K562 (cell line): ENCODE measurements around the gene SOHLH2. TPM values are rescaled to one million over a fixed set of nuclear protein-coding genes. Genes with fewer than 3 reads are reported as not detected.

Source experiments
- ATAC-seq: fragments of 200-7000 bp; cut with Tn5 transposase; 3 replicates; pipeline ENCODE4 v1.9.1; 2020; ENCODE audit warnings: moderate library complexity
- BruUV-seq: library from RNA; stranded (reverse); fragments of 400-500 nt; replicated peaks from 2 replicates; lab custom pipeline; 2021; lab: Mats Ljungman, UMichigan
- CTCF ChIA-PET: fragments of 300-600 bp; formaldehyde crosslinking; extraction: SDS; loops from one replicate; lab custom pipeline; 2021; ENCODE audit warnings: low intra/inter-chr PET ratio; lab: Yijun Ruan, JAX
- POLR2A ChIA-PET: fragments of 300-600, 350-650 bp; sonication (Branson Sonifier 250); formaldehyde crosslinking; extraction: SDS; loops from one replicate; lab custom pipeline; 2021; ENCODE audit warnings: antibody characterized with exemption, inconsistent platforms; lab: Yijun Ruan, JAX
- DNase-seq, 4 experiments: peaks; one replicate each; pipeline versions ENCODE4 v3.0.0 to v3.0.0-alpha.2; 2011 to 2018; ENCODE audit warnings: low spot score in 3 of 4, mixed read lengths in 3 of 4; ENCODE audit errors: extremely low read depth in 1 of 4
- FAIRE-seq: peaks from 2 replicates; lab custom pipeline; 2011; peaks lifted over from hg19 to GRCh38; lab: Jason Lieb, UNC
- H2AFZ ChIP-seq: 2 replicates; pipeline ENCODE4 v1.6.0; 2011; ENCODE audit warnings: low read depth, low read length, control low read depth, inconsistent platforms
- H3K27ac ChIP-seq: fragments of 200-600 bp; 3 replicates; pipeline ENCODE4 v1.8.0; 2011; ENCODE audit warnings: low read depth, mild to moderate bottlenecking, control low read depth, inconsistent platforms, low read length, moderate library complexity, mixed read lengths; ENCODE audit errors: extremely low read depth
- H3K27me3 ChIP-seq, 2 experiments: fragments of 300-600 bp in 1 of 2; 2 replicates in 1 of 2; 3 replicates in 1 of 2; pipeline versions ENCODE4 v1.6.0 to v1.8.0; 2011; ENCODE audit warnings: inconsistent platforms in 2 of 2, low read length in 2 of 2, mild to moderate bottlenecking in 1 of 2, mixed read lengths in 1 of 2, moderate library complexity in 1 of 2; ENCODE audit not compliant: control insufficient read depth in 2 of 2, insufficient read depth in 2 of 2
- H3K36me3 ChIP-seq: fragments of 300-600 bp; 3 replicates; pipeline ENCODE4 v1.8.0; 2011; ENCODE audit warnings: mild to moderate bottlenecking, low read length, inconsistent platforms; ENCODE audit not compliant: control insufficient read depth, insufficient read depth
- H3K4me1 ChIP-seq, 2 experiments: fragments of 200-600 bp in 1 of 2; replicated peaks in 1 of 2; 2 replicates in 1 of 2; 3 replicates in 1 of 2; pipeline versions ENCODE4 v1.5.1 to v1.8.0; 2011; ENCODE audit warnings: inconsistent platforms in 2 of 2, low read length in 2 of 2, mild to moderate bottlenecking in 1 of 2, mixed read lengths in 1 of 2, moderate library complexity in 1 of 2; ENCODE audit not compliant: control insufficient read depth in 2 of 2, insufficient read depth in 2 of 2
- H3K4me2 ChIP-seq: 2 replicates; pipeline ENCODE4 v1.6.1; 2011; ENCODE audit warnings: low read length, control low read depth, inconsistent platforms, mixed read lengths; ENCODE audit not compliant: insufficient read depth
- H3K4me3 ChIP-seq: fragments of 200-600 bp; sonication (generic), shearing (Covaris generic); 2 replicates; pipeline ENCODE4 v1.5.1; 2016; ENCODE audit warnings: control low read depth, inconsistent platforms
- H3K79me2 ChIP-seq: fragments of 200-600 bp; 3 replicates; pipeline ENCODE4 v1.8.0; 2011; ENCODE audit warnings: low read length, inconsistent platforms; ENCODE audit not compliant: control insufficient read depth, insufficient read depth
- H3K9ac ChIP-seq, 2 experiments: 2 replicates each; pipeline versions ENCODE4 v1.6.0 to v1.6.1; 2011; ENCODE audit warnings: low read depth in 2 of 2, low read length in 2 of 2, control low read depth in 1 of 2, inconsistent platforms in 1 of 2, mild to moderate bottlenecking in 1 of 2, mixed read lengths in 1 of 2; ENCODE audit not compliant: insufficient read depth in 1 of 2
- H3K9me1 ChIP-seq: one replicate; pipeline ENCODE4 v1.6.0; 2011; ENCODE audit warnings: inconsistent platforms, mild to moderate bottlenecking, low read length, moderate library complexity; ENCODE audit not compliant: control insufficient read depth, insufficient read depth
- H3K9me3 ChIP-seq: replicated peaks from 2 replicates; pipeline ENCODE4 v1.5.1; 2011; ENCODE audit warnings: low read depth, low read length, inconsistent platforms; ENCODE audit not compliant: control insufficient read depth, insufficient read depth
- H4K20me1 ChIP-seq: replicated peaks from 2 replicates; pipeline ENCODE4 v1.6.1; 2011; ENCODE audit warnings: low read length, inconsistent platforms, mixed read lengths; ENCODE audit not compliant: control insufficient read depth, insufficient read depth
- ATF1 ChIP-seq, 2 experiments: fragments of 450-650 bp in 1 of 2; IDR thresholded peaks; 2 replicates each; pipeline ENCODE4 v1.6.1; 2016; ENCODE audit warnings: missing compliant biosample characterization in 1 of 2, missing genetic modification characterization in 1 of 2
- CC2D1A ChIP-seq: fragments of 450-650 bp; IDR thresholded peaks from 2 replicates; pipeline ENCODE4 v1.6.1; 2017; ENCODE audit warnings: mild to moderate bottlenecking
- KDM2B ChIP-seq: fragments of 250-450 bp; sonication (Bioruptor Pico); IDR thresholded peaks from 2 replicates; pipeline ENCODE4 v1.8.0; 2021; ENCODE audit warnings: mild to moderate bottlenecking, moderate library complexity
- NBN ChIP-seq: fragments of 450-650 bp; IDR thresholded peaks from 2 replicates; pipeline ENCODE4 v1.6.1; 2016; ENCODE audit warnings: low read depth, mild to moderate bottlenecking
- ZFX ChIP-seq: sonication (generic); formaldehyde crosslinking; IDR thresholded peaks from 2 replicates; pipeline ENCODE4 v1.8.0; 2022; ENCODE audit warnings: mild to moderate bottlenecking, missing genetic modification reagents, moderate library complexity
- ZNF175 ChIP-seq: fragments of 200-800 bp; sonication (Bioruptor generic); IDR thresholded peaks from 2 replicates; pipeline ENCODE4 v1.6.1; 2016; ENCODE audit warnings: low read depth, mild to moderate bottlenecking, missing genetic modification characterization, missing compliant biosample characterization
- ZNF324 ChIP-seq: fragments of 250-450 bp; sonication (Bioruptor Pico); IDR thresholded peaks from 2 replicates; pipeline ENCODE4 v1.4.0; 2020; ENCODE audit warnings: mild to moderate bottlenecking
- ZNF57 ChIP-seq: fragments of 450-650 bp; formaldehyde crosslinking; IDR thresholded peaks from 2 replicates; pipeline ENCODE4 v1.4.0; 2020; ENCODE audit warnings: mild to moderate bottlenecking, moderate library complexity
- WGBS: fragments of 100-300 bp; shearing (Covaris generic); methylation state at CpG from one replicate; pipeline ENCODE4 v1.1.6; 2016; ENCODE audit warnings: low coverage, mixed read lengths; ENCODE audit not compliant: insufficient coverage; ENCODE audit errors: missing lambda C conversion rate; 5-methylcytosine and 5-hydroxymethylcytosine counted together
- in situ Hi-C: fragments of 300-500 bp; cut with MboI; formaldehyde crosslinking; loops from 4 replicates; pipeline ENCODE4 v1.15.0; 2018; ENCODE audit warnings: inconsistent platforms, mixed read lengths
- intact Hi-C: fragments of 100-400 bp; cut with micrococcal nuclease; formaldehyde crosslinking; loops from 2 replicates; pipeline ENCODE4 v1.14.2; 2022
- polyA plus RNA-seq, 8 experiments: library from polyadenylated mRNA; depleted of rRNA in 4 of 8; stranded (reverse) in 5 of 8; unstranded in 3 of 8; fragments of >200 nt; fragmentation: Nextera tagmentation in 2 of 8; fragmentation: Illumina TruSeq in 1 of 8; extraction: Ambion mirVana in 2 of 8; extraction: Trizol in 1 of 8; gene quantifications; 2 replicates each; pipeline versions ENCODE4 v1.2.1 to v1.2.3, GENCODE V29; 2011 to 2014; ENCODE audit warnings: inconsistent platforms in 1 of 8, missing spikeins in 1 of 8
- total RNA-seq, 7 experiments: library from RNA; depleted of rRNA in 6 of 7; stranded (reverse); fragments of >200 nt in 6 of 7; fragmentation: Illumina TruSeq in 2 of 7; extraction: Trizol in 2 of 7; gene quantifications; 2 replicates each; pipeline versions ENCODE4 v1.2.1 to v1.2.3, GENCODE V29; 2011 to 2021; ENCODE audit warnings: low replicate concordance in 1 of 7
- TF ChIP-seq, protein P1 (sequence below): fragments of 450-650 bp; IDR thresholded peaks from 2 replicates; pipeline ENCODE4 v1.7.0; 2016; ENCODE audit warnings: borderline replicate concordance
- TF ChIP-seq, protein P2 (sequence below), 3 experiments: fragments of 200-800 bp in 1 of 3; fragments of 250-450 bp in 1 of 3; fragments of 450-650 bp in 1 of 3; sonication (Bioruptor Pico) in 1 of 3; sonication (Bioruptor generic) in 1 of 3; formaldehyde crosslinking in 1 of 3; IDR thresholded peaks; 2 replicates each; pipeline versions ENCODE4 v1.6.1 to v1.8.0; 2016 to 2022; ENCODE audit warnings: mild to moderate bottlenecking in 2 of 3, missing genetic modification characterization in 2 of 3, missing compliant biosample characterization in 1 of 3, moderate library complexity in 1 of 3
- TF ChIP-seq, protein P3 (sequence below): sonication (generic); formaldehyde crosslinking; IDR thresholded peaks from 2 replicates; pipeline ENCODE4 v1.8.0; 2022; ENCODE audit warnings: missing genetic modification reagents, mild to moderate bottlenecking, borderline replicate concordance
- TF ChIP-seq, protein P4 (sequence below): sonication (generic); formaldehyde crosslinking; IDR thresholded peaks from 2 replicates; pipeline ENCODE4 v1.9.0; 2022; ENCODE audit warnings: mild to moderate bottlenecking, missing genetic modification reagents

SOHLH2 gene
- total and polyA plus RNA-seq, 9 of the 15 experiments (the other 6 are each of a cell fraction or from before 2014, with no cell fraction given): 10.3 to 26.7 (median 17.0) TPM

DNA sequence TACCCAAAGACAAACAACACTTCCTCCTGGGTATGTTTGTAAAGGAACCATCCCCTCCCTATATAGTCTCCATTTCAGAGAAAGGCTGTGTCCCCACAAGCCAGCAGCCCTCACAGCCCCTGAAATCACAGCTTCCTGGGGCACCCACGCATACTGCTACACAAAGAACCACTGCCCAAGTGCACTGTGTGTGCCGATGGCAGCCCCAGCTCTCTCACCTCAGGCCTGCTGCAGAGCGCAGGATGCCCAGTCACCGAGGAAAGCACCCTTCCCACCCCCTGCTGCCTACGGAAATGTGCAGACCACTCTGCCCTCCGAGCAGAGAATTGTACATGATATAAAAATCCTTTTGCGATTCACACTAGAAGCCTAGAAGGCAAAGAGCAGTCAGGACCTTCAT is 39.4 kb downstream of the SOHLH2 start:
- Histone ChIP-seq H3K9ac (no peak overlapping the region), H3K4me1 (no peaks in the 10 kb centered on the region), H3K4me2 (no peak overlapping the region), H3K36me3 (peaks cover 2% of the 10 kb centered on the region; the same call in 2 of the 3 replicates)
- in situ Hi-C loops: no loop called here
- TF ChIP-seq CC2D1A (no peak), ZFX (no peak), ZNF324 (CRISPR knock-in tag) (no peak), NBN (no peak), KDM2B (CRISPR knock-in tag) (no peak), ZNF57 (CRISPR knock-in tag) (no peak), ZNF175 (CRISPR knock-in tag) (no peak), ATF1 (CRISPR knock-in tag; IDR thresholded peaks at IDR 0.05) (no peak), ATF1 (tag; IDR thresholded peaks at IDR 0.05) (no peak)
- TF ChIP-seq, protein P1, sequence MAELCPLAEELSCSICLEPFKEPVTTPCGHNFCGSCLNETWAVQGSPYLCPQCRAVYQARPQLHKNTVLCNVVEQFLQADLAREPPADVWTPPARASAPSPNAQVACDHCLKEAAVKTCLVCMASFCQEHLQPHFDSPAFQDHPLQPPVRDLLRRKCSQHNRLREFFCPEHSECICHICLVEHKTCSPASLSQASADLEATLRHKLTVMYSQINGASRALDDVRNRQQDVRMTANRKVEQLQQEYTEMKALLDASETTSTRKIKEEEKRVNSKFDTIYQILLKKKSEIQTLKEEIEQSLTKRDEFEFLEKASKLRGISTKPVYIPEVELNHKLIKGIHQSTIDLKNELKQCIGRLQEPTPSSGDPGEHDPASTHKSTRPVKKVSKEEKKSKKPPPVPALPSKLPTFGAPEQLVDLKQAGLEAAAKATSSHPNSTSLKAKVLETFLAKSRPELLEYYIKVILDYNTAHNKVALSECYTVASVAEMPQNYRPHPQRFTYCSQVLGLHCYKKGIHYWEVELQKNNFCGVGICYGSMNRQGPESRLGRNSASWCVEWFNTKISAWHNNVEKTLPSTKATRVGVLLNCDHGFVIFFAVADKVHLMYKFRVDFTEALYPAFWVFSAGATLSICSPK: no peak
- TF ChIP-seq, protein P2, sequence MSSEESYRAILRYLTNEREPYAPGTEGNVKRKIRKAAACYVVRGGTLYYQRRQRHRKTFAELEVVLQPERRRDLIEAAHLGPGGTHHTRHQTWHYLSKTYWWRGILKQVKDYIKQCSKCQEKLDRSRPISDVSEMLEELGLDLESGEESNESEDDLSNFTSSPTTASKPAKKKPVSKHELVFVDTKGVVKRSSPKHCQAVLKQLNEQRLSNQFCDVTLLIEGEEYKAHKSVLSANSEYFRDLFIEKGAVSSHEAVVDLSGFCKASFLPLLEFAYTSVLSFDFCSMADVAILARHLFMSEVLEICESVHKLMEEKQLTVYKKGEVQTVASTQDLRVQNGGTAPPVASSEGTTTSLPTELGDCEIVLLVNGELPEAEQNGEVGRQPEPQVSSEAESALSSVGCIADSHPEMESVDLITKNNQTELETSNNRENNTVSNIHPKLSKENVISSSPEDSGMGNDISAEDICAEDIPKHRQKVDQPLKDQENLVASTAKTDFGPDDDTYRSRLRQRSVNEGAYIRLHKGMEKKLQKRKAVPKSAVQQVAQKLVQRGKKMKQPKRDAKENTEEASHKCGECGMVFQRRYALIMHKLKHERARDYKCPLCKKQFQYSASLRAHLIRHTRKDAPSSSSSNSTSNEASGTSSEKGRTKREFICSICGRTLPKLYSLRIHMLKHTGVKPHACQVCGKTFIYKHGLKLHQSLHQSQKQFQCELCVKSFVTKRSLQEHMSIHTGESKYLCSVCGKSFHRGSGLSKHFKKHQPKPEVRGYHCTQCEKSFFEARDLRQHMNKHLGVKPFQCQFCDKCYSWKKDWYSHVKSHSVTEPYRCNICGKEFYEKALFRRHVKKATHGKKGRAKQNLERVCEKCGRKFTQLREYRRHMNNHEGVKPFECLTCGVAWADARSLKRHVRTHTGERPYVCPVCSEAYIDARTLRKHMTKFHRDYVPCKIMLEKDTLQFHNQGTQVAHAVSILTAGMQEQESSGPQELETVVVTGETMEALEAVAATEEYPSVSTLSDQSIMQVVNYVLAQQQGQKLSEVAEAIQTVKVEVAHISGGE (CRISPR knock-in tag; IDR thresholded peaks at IDR 0.05): no peak
- TF ChIP-seq, protein P3, sequence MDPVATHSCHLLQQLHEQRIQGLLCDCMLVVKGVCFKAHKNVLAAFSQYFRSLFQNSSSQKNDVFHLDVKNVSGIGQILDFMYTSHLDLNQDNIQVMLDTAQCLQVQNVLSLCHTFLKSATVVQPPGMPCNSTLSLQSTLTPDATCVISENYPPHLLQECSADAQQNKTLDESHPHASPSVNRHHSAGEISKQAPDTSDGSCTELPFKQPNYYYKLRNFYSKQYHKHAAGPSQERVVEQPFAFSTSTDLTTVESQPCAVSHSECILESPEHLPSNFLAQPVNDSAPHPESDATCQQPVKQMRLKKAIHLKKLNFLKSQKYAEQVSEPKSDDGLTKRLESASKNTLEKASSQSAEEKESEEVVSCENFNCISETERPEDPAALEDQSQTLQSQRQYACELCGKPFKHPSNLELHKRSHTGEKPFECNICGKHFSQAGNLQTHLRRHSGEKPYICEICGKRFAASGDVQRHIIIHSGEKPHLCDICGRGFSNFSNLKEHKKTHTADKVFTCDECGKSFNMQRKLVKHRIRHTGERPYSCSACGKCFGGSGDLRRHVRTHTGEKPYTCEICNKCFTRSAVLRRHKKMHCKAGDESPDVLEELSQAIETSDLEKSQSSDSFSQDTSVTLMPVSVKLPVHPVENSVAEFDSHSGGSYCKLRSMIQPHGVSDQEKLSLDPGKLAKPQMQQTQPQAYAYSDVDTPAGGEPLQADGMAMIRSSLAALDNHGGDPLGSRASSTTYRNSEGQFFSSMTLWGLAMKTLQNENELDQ (CRISPR knock-in tag): no peak
- TF ChIP-seq, protein P4, sequence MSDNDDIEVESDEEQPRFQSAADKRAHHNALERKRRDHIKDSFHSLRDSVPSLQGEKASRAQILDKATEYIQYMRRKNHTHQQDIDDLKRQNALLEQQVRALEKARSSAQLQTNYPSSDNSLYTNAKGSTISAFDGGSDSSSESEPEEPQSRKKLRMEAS (CRISPR knock-in tag): no peak
- TF ChIP-seq, all 486 proteins: peak for 0
- no peak for ATAC-seq
- no peaks in the 10 kb centered on the region for H3K79me2 ChIP-seq
- BruUV-seq: no TSS peak
- no peak for DNase-seq
- CTCF ChIA-PET: no interaction called here
- intact Hi-C loops: no loop called here
- H3K9me3 ChIP-seq: no peaks in the 10 kb centered on the region
- FAIRE-seq: no peak
- peaks cover 2% of the 10 kb centered on the region for H3K9me1 ChIP-seq
- no peak overlapping the region for H3K27ac ChIP-seq
- POLR2A ChIA-PET: interaction anchor here (0.6 kb wide), 1 partner anchor 85 kb away, joined by 3 read pairs; no protein-coding TSS in a partner anchor
- 23% methylated on average over 3 of the region's 7 CpGs for WGBS
- no peaks in the 10 kb centered on the region for H3K27me3 ChIP-seq
- no peak overlapping the region for H2AFZ ChIP-seq
- no peaks in the 10 kb centered on the region for H4K20me1 ChIP-seq
- H3K4me3 ChIP-seq: no peak overlapping the region
